Heart left ventricle (tissue), 16 donors: ENCODE measurements around the gene CBL. TPM values are rescaled to one million over a fixed set of nuclear protein-coding genes. Genes with fewer than 3 reads are reported as not detected.

Source experiments
- ATAC-seq, 4 donors: fragments of 200-7000 bp; cut with Tn5 transposase; one replicate each; pipeline ENCODE4 v1.9.1; 2020 to 2022; ENCODE audit warnings: moderate library complexity in 4 of 4, mild to moderate bottlenecking in 3 of 4, moderate number of reproducible peaks in 1 of 4
- DNase-seq, 5 donors: peaks; one replicate each; pipeline ENCODE4 v3.0.0-alpha.2; 2020
- H3K27ac ChIP-seq, 12 donors: fragments of 200-600 bp; sonication (generic) in 4 of 12; one replicate each; pipeline versions ENCODE4 v1.5.0 to v1.8.0; 2016 to 2022; ENCODE audit warnings: mild to moderate bottlenecking in 2 of 12
- H3K27me3 ChIP-seq, 9 donors: fragments of 200-600 bp; sonication (generic) in 2 of 9; one replicate each; pipeline versions ENCODE4 v1.5.1 to v1.8.0; 2016 to 2022; ENCODE audit warnings: mild to moderate bottlenecking in 3 of 9
- H3K36me3 ChIP-seq, 9 donors: fragments of 200-600 bp; sonication (generic) in 2 of 9; one replicate each; pipeline versions ENCODE4 v1.5.0 to v1.8.0; 2018 to 2022; ENCODE audit warnings: mild to moderate bottlenecking in 2 of 9
- H3K4me1 ChIP-seq, 12 donors: fragments of 200-600 bp; sonication (generic) in 4 of 12; one replicate each; pipeline versions ENCODE4 v1.5.0 to v1.8.0; 2016 to 2022; ENCODE audit warnings: mild to moderate bottlenecking in 3 of 12
- H3K4me3 ChIP-seq, 12 donors: fragments of 200-600 bp; sonication (generic) in 4 of 12; one replicate each; pipeline versions ENCODE4 v1.5.0 to v1.8.0; 2017 to 2022; ENCODE audit warnings: mild to moderate bottlenecking in 9 of 12, moderate library complexity in 4 of 12
- H3K9me3 ChIP-seq, 12 donors: fragments of 200-600 bp; sonication (generic) in 4 of 12; one replicate each; pipeline versions ENCODE4 v1.5.0 to v1.8.0; 2016 to 2022; ENCODE audit warnings: mild to moderate bottlenecking in 1 of 12
- POLR2A ChIP-seq, 2 donors: fragments of 450-650 bp; IDR thresholded peaks; one replicate each; pipeline ENCODE4 v1.6.1; 2017; ENCODE audit warnings: antibody characterized with exemption in 2 of 2, mild to moderate bottlenecking in 2 of 2, moderate library complexity in 2 of 2
- WGBS, 4 donors: extraction: QIAGEN DNeasy Blood & Tissue Kit in 2 of 4; methylation state at CpG; one replicate each; pipeline versions ENCODE4 v1.1.5 to v1.1.7; 2013 to 2018; 5-methylcytosine and 5-hydroxymethylcytosine counted together
- intact Hi-C, 10 donors: fragments of 100-400 bp; cut with DNase I; formaldehyde crosslinking; loops; one replicate each; pipeline versions ENCODE4 v1.11.1 to v1.14.2; 2022
- polyA plus RNA-seq, 2 donors: library from polyadenylated mRNA; stranded (reverse); fragments of 200-250 nt; gene quantifications; one replicate each; pipeline ENCODE4 v1.2.3, GENCODE V29; 2013
- total RNA-seq, 9 donors: library from RNA; depleted of rRNA in 2 of 9; stranded (reverse); fragments of >200 nt in 2 of 9; fragmentation: NEBNext Ultra II Directional in 3 of 9; extraction: Animal tissue kit (Norgen Biotek cat#: 25700) in 3 of 9; gene quantifications; one replicate each; pipeline versions ENCODE4 v1.1.0 to v1.2.4, GENCODE V29; 2016 to 2023
- TF ChIP-seq, protein P1 (sequence below), 12 donors: fragments of 200-600 bp; sonication (generic) in 4 of 12; IDR thresholded peaks; one replicate each; pipeline versions ENCODE4 v1.5.0 to v1.8.0; 2018 to 2022; ENCODE audit warnings: antibody characterized with exemption in 12 of 12, mild to moderate bottlenecking in 5 of 12
- donor health status: ischemic (EF 13 %, LVEDD 7.1; RV severe dilation, severe dysfunction).
- donor health status: healthy with polysubstance abuse.
- donor health status: DM: no; HTN: yes; CAD: no.
- donor health status: DM: no; HTN: no; CAD: no.
- donor health status: ischemic (EF 25% LVEDD 6.9; RV normal size, moderate dysfunction).
- donor health status: ischemic (EF 25% LVEDD 5.7; RV mildly dilated, moderate dysfunction).
- donor health status: healthy.
- donor health status: DM: yes; HTN: yes; CAD: no.
- donor health status: ischemic (EF 35%, LVEDD 5.7; RV mildly dilated, moderate dysfunction).
- donor health status: nonischemic (EF 11% LVEDD 7.7; RV severe dilation, severe dysfunction).
- donor health status: DM: yes; HTN: yes; CAD: no.
- donor health status: PGD.
- donor health status: ischemic (EF 29% LVEDD 5.4; RV normal size, mild dysfunction).
- donor health status: nonischemic (EF 23%, LVEDD 6.1; RV moderate dilation, normal function).

The CBL gene
- total and polyA plus RNA-seq, 11 donors, result 3.1 to 20.4 (median 7.4) TPM

DNA sequence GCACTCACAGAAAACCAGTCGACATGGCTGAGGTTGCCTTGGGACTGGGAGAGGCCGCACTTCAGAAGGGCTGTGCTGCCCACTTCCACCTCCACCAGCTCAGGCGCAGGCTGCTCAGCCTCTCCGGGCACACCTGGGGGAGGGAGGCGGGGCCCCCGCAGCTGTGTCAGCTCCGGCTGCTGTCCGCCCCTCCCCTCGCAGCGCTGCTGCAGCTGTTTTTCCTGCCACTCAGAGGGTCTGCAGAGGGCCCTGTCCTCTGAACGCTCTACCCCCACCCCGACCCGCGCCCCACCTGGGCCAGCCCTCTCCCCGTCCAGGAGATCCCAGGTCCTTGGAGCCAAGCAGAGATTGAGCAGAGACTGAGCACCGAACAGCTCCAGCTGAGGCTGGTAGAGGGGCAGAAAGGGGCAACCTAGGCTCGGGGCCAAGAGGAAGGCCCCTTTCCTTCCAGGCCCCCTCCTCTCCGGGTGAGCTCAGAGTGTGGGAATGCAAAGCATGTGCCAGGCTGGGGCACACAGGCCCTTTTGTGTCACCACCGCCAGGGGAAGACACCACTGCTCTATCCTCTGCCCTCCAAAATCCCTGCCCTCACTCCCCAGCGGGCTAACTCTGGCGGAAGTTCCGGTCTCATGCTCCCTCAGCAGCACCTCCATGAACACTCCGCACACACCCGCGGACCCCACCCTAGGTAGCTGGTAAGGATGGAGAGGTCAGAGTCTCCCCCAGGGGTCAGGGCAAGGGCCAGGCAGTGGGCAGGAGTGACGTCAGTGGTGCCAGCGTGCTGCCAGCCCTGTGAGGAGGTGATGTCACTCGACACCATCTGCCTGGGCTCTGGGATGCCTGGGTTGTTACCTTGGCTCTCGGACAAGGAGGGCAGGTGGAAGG is 109.2 kb downstream of the CBL start:
- DNase-seq (peak; percentile 55 to 69 (median 61)), ATAC-seq (peak; percentile 23 to 46 (median 26))
- intact Hi-C loops, result loop anchor here in 3 of 10 donors (5.0 to 10.0 kb wide), 3 partner anchors 168 to 213 kb away; partner anchors contain the start of genes ABCG4 (in 1 of the 3) and DPAGT1 (in 1 of the 3)
- Histone ChIP-seq H3K9me3 (no peaks in the 10 kb centered on the region), H3K27ac (peak overlapping the region; percentile 81 to 99 (median 93)), H3K36me3 (peaks cover 0 to 47% (median 28%) of the 10 kb centered on the region in 9 donors), H3K4me1 (peaks cover 0 to 66% (median 40%) of the 10 kb centered on the region in 12 donors), H3K4me3 (peak overlapping the region; percentile 25 to 86 (median 75)), H3K27me3 (peaks cover 0 to 33% (median 0%) of the 10 kb centered on the region in 9 donors)
- no peak for TF ChIP-seq POLR2A (IDR thresholded peaks at IDR 0.05)
- TF ChIP-seq, protein P1, sequence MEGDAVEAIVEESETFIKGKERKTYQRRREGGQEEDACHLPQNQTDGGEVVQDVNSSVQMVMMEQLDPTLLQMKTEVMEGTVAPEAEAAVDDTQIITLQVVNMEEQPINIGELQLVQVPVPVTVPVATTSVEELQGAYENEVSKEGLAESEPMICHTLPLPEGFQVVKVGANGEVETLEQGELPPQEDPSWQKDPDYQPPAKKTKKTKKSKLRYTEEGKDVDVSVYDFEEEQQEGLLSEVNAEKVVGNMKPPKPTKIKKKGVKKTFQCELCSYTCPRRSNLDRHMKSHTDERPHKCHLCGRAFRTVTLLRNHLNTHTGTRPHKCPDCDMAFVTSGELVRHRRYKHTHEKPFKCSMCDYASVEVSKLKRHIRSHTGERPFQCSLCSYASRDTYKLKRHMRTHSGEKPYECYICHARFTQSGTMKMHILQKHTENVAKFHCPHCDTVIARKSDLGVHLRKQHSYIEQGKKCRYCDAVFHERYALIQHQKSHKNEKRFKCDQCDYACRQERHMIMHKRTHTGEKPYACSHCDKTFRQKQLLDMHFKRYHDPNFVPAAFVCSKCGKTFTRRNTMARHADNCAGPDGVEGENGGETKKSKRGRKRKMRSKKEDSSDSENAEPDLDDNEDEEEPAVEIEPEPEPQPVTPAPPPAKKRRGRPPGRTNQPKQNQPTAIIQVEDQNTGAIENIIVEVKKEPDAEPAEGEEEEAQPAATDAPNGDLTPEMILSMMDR (IDR thresholded peaks at IDR 0.05), result peak in 8 of 12 donors; percentile 7 to 34 (median 10)
- 10 to 18% (median 15%) methylated on average over 22 to 29 of the region's 29 CpGs for WGBS, 4 donors

DNA sequence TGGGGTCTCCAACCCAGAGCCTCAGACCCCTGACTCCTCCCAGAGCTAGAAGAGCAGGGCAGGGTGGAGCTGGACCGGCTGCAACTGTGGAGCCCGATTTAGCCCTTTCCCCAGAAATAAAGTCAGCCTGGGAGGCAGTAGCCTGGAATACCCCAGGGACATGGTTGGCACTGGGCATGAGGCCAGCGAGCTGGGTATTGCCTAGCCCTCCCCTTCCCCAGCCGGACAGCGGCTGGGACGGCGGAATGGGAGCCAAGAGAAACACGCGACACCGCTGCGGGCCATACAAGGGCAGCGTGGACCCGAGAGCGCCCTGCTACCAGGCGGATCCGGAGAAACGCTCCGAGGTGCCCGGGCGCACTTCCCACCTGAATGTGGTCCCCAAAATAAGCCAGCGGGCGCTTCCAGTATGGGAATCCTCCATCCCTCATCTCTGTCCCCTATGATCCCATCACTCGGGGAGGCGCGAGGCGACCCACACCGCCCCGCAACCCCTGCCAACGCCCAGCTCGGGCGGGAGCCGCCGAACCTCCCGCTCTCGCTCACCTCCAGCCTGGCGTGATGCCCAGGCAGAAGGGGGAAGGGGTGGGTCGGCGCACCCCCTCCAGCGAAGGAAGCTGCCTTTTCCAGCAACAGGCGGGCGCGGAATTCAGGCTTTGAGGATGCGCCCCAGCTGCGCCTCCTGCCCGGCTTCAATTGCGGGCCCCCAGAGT is 110.0 kb downstream of the CBL start:
- H3K4me3 ChIP-seq, result peak overlapping the region; percentile 25 to 86 (median 75)
- H3K4me1 ChIP-seq, result peaks cover 0 to 67% (median 45%) of the 10 kb centered on the region in 12 donors
- H3K27me3 ChIP-seq, result peaks cover 0 to 41% (median 0%) of the 10 kb centered on the region in 9 donors
- TF ChIP-seq, protein P1 (IDR thresholded peaks at IDR 0.05), result no peak
- TF ChIP-seq POLR2A (IDR thresholded peaks at IDR 0.05), result no peak
- intact Hi-C loops, result loop anchor here in 3 of 10 donors (5.0 to 10.0 kb wide), 3 partner anchors 169 to 214 kb away; partner anchors contain the start of genes ABCG4 (in 1 of the 3) and DPAGT1 (in 1 of the 3)
- 0 to 2% (median 1%) methylated on average over 20 to 46 of the region's 46 CpGs for WGBS, 4 donors
- peak; percentile 75 to 80 (median 79) for DNase-seq
- peaks cover 0 to 39% (median 20%) of the 10 kb centered on the region in 9 donors for H3K36me3 ChIP-seq
- no peaks in the 10 kb centered on the region for H3K9me3 ChIP-seq
- peak overlapping the region; percentile 81 to 99 (median 93) for H3K27ac ChIP-seq
- ATAC-seq, result peak; percentile 23 to 44 (median 27)

DNA sequence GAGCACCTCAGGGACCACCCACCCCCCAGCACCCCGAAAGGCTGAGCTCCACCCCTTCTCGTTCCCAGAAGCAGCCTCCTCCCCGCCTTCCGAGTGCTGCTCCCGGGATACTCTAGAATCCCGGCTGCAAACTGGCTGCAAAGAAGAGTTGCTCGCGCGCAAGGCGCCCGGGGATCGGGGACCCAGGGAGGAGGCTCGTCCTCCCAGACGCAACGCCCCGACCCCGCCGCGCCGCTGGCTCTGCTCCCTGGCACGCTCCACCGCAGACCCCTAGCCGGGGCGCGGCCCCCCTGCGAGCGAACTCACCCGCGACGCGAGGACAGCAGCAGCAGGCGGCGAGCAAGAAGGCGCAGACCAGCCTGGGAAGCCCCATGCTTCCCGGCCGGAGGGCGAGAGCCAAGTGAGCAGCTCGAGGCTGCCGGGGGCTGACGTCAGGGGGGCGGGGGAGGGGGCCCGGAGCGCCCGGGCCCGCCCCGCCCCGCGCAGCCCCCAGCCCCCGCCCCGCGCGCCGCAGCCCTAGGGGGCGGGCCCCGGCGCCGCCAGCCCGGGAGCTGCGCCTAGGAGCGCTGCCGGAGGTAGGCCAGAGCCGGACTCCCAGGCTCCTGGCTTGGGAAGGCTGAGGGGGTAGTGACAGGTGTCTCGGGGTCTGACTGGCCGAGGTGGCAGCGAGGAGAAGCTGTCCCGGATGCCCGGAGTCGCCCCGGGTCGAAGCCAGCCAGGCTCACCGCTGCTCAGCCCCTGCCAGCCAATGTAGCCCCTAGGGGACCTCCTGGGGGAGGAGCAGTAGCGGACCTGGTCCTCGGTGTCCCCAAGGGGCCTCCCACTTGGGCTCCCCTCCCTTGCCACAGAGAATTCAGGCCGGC is 110.8 kb downstream of the CBL start, which contains the start of gene MCAM:
TSS of gene MCAM (minus strand) at position 402 of the 863 bp plus-strand sequence. CDS start at position 373, 29 bp downstream.
- peak in 1 of 2 donors; percentile 23 for TF ChIP-seq POLR2A (IDR thresholded peaks at IDR 0.05)
- TF ChIP-seq, protein P1 (IDR thresholded peaks at IDR 0.05), result no peak
- ATAC-seq, result peak in 3 of 4 donors; percentile 5 to 40 (median 39)
- 1 to 3% (median 1%) methylated on average over 14 to 74 of the region's 74 CpGs for WGBS, 4 donors
- peak; percentile 63 to 68 (median 66) for DNase-seq
- peak within 1 kb of the TSS; percentile 25 to 86 (median 75) for H3K4me3 ChIP-seq
- peaks cover 0 to 72% (median 52%) of the 10 kb centered on the region in 12 donors for H3K4me1 ChIP-seq
- H3K9me3 ChIP-seq, result no peaks in the 10 kb centered on the region
- peaks cover 0 to 44% (median 0%) of the 10 kb centered on the region in 9 donors for H3K27me3 ChIP-seq
- intact Hi-C loops, result loop anchor here in 3 of 10 donors (5.0 to 10.0 kb wide), 3 partner anchors 170 to 215 kb away; partner anchors contain the start of genes ABCG4 (in 1 of the 3) and DPAGT1 (in 1 of the 3)
- H3K36me3 ChIP-seq, result peaks cover 0 to 31% (median 12%) of the 10 kb centered on the region in 9 donors
- peak within 1 kb of the TSS; percentile 85 to 99 (median 93) for H3K27ac ChIP-seq
